Coronary artery (tissue), 2 donors: Measurements from ENCODE around the gene BCL2L11.

Experiments used
- DNase-seq: peaks from one replicate; pipeline ENCODE4 v3.0.0-alpha.2; 2017; ENCODE audit warnings: low spot score
- H3K27ac ChIP-seq, 2 donors: fragments of 200-600 bp; sonication (generic); one replicate each; pipeline ENCODE4 v1.5.1; 2016 to 2019
- H3K4me3 ChIP-seq: fragments of 200-600 bp; sonication (generic); 2 replicates; pipeline ENCODE4 v1.5.1; 2016; ENCODE audit warnings: mild to moderate bottlenecking, moderate library complexity
- CTCF ChIP-seq: fragments of 200-600 bp; sonication (generic); IDR thresholded peaks from one replicate; pipeline ENCODE4 v1.5.1; 2019; ENCODE audit warnings: antibody characterized with exemption

Gene BCL2L11

GRCh38 chr2:111208639-111209038, 87.9 kb downstream of the BCL2L11 start:
- DNase-seq = no peak
- TF ChIP-seq CTCF = no peak
- H3K4me3 ChIP-seq = no peak overlapping the region
- no peak overlapping the region for H3K27ac ChIP-seq

- no peak for DNase-seq
- Histone ChIP-seq H3K27ac (no peak overlapping the region), H3K4me3 (no peak overlapping the region)
- no peak for TF ChIP-seq CTCF
Observed at GRCh38 chr2:111209045-111209514, 88.4 kb downstream of the BCL2L11 start.

- Histone ChIP-seq H3K27ac (no peak overlapping the region), H3K4me3 (no peak overlapping the region)
- TF ChIP-seq CTCF = no peak
- DNase-seq = no peak
Observed at GRCh38 chr2:111210036-111210435, 89.3 kb downstream of the BCL2L11 start.

GRCh38 chr2:111213877-111214276, 93.2 kb downstream of the BCL2L11 start:
- no peak overlapping the region for H3K27ac ChIP-seq
- TF ChIP-seq CTCF = no peak
- DNase-seq = no peak
- no peak overlapping the region for H3K4me3 ChIP-seq

- no peak overlapping the region for H3K27ac ChIP-seq
- no peak overlapping the region for H3K4me3 ChIP-seq
- DNase-seq = no peak
- TF ChIP-seq CTCF = no peak
Observed at GRCh38 chr2:111216811-111217652, 96.3 kb downstream of the BCL2L11 start.
